Loucy (cell line): ENCODE measurements around the gene BMPR1B.

Experiments
- H2AFZ ChIP-seq: fragments of 200-600 bp; sonication (generic); 2 replicates; pipeline ENCODE4 v1.6.0; 2016; ENCODE audit warnings: antibody characterized with exemption, mild to moderate bottlenecking, low read length, moderate library complexity
- H3F3A ChIP-seq: fragments of 200-600 bp; 2 replicates; pipeline ENCODE4 v1.6.0; 2016; ENCODE audit warnings: antibody characterized with exemption, low read depth, mild to moderate bottlenecking
- H3K27me3 ChIP-seq: fragments of 200-600 bp; sonication (generic); 2 replicates; pipeline ENCODE4 v1.6.1; 2014; ENCODE audit warnings: low read length, mild to moderate bottlenecking; ENCODE audit not compliant: insufficient read depth, poor library complexity, severe bottlenecking
- H3K36me3 ChIP-seq: fragments of 200-600 bp; sonication (generic); 2 replicates; pipeline ENCODE4 v1.6.1; 2016; ENCODE audit warnings: low read length; ENCODE audit not compliant: insufficient read depth
- H3K4me1 ChIP-seq: fragments of 200-600 bp; sonication (generic); 2 replicates; pipeline ENCODE4 v1.5.1; 2014; ENCODE audit warnings: low read length, mild to moderate bottlenecking; ENCODE audit not compliant: insufficient read depth, poor library complexity, severe bottlenecking
- H3K4me2 ChIP-seq: fragments of 200-600 bp; sonication (generic); 2 replicates; pipeline ENCODE4 v1.6.0; 2014; ENCODE audit warnings: antibody characterized with exemption, low read length, low read depth, mild to moderate bottlenecking; ENCODE audit not compliant: poor library complexity, severe bottlenecking
- H3K4me3 ChIP-seq: fragments of 200-600 bp; sonication (generic); 2 replicates; pipeline ENCODE4 v1.5.1; 2014; ENCODE audit warnings: low read length, mild to moderate bottlenecking, mixed read lengths; ENCODE audit not compliant: poor library complexity, severe bottlenecking
- H3K79me2 ChIP-seq: fragments of 200-600 bp; sonication (generic); 2 replicates; pipeline ENCODE4 v1.6.1; 2014; ENCODE audit warnings: low read length; ENCODE audit not compliant: insufficient read depth
- H3K9ac ChIP-seq: fragments of 200-600 bp; sonication (generic); 2 replicates; pipeline ENCODE4 v1.6.0; 2014; ENCODE audit warnings: mild to moderate bottlenecking, low read depth, low read length, moderate library complexity; ENCODE audit not compliant: poor library complexity, severe bottlenecking
- H3K9me2 ChIP-seq: fragments of 200-600 bp; sonication (generic); replicated peaks from 2 replicates; pipeline ENCODE4 v1.6.1; 2016; ENCODE audit warnings: low read depth, low read length, mixed read lengths
- H3K9me3 ChIP-seq: fragments of 200-600 bp; sonication (generic); 2 replicates; pipeline ENCODE4 v1.6.1; 2014; ENCODE audit warnings: mild to moderate bottlenecking, antibody characterized with exemption, low read length, low read depth; ENCODE audit not compliant: insufficient read depth
- H4K20me1 ChIP-seq: fragments of 200-600 bp; sonication (generic); 2 replicates; pipeline ENCODE4 v1.6.0; 2014; ENCODE audit warnings: antibody characterized with exemption, low read length, mild to moderate bottlenecking; ENCODE audit not compliant: insufficient read depth, poor library complexity, severe bottlenecking
- EZH2phosphoT487 ChIP-seq: fragments of 200-600 bp; IDR thresholded peaks from 2 replicates; pipeline ENCODE4 v1.6.1; 2018; ENCODE audit warnings: antibody characterized with exemption, mild to moderate bottlenecking, moderate library complexity, borderline replicate concordance
- TF ChIP-seq, protein P1 (sequence below): fragments of 200-600 bp; sonication (generic); conservative IDR thresholded peaks from 2 replicates; pipeline ENCODE4 v1.5.1; 2014; ENCODE audit warnings: mild to moderate bottlenecking, antibody characterized with exemption, low read length

BMPR1B gene

DNA sequence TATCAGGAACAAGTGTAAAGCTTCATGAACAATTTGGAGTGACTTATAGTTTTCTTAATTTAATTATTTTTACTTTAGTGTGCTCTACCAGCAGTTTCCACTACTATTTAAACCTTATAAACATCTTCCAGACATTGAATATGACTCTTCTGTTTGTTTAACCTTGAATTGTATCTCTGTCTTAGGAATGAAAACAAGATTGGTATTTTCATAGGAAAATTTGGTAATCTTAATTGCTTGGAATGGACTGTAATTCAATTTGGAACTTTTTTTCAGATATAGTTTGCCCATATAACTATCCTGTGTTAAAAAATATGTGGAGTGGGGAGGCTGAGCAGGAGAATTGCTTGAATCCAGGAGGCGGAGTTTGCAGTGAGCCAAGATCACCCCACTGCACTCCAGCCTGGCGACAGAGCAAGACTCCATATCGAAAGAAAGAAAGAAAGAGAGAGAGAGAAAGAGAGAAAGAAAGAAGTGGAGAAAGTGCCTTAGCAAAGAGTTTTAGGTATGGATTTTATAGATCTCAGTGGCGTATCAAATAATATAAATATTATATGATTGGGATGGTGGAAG, 242.4 kb downstream of the BMPR1B start:
- H3K36me3 ChIP-seq: no peaks in the 10 kb centered on the region
- peaks cover 7% of the 10 kb centered on the region for H3K4me1 ChIP-seq
- H3K4me3 ChIP-seq: no peak overlapping the region
- no peaks in the 10 kb centered on the region for H3K79me2 ChIP-seq
- no peaks in the 10 kb centered on the region for H3K9me2 ChIP-seq
- H3K9me3 ChIP-seq: no peaks in the 10 kb centered on the region
- no peaks in the 10 kb centered on the region for H3F3A ChIP-seq
- no peak overlapping the region for H2AFZ ChIP-seq
- no peak overlapping the region for H3K9ac ChIP-seq
- no peaks in the 10 kb centered on the region for H3K27me3 ChIP-seq
- H4K20me1 ChIP-seq: no peaks in the 10 kb centered on the region
- TF ChIP-seq, protein P1, sequence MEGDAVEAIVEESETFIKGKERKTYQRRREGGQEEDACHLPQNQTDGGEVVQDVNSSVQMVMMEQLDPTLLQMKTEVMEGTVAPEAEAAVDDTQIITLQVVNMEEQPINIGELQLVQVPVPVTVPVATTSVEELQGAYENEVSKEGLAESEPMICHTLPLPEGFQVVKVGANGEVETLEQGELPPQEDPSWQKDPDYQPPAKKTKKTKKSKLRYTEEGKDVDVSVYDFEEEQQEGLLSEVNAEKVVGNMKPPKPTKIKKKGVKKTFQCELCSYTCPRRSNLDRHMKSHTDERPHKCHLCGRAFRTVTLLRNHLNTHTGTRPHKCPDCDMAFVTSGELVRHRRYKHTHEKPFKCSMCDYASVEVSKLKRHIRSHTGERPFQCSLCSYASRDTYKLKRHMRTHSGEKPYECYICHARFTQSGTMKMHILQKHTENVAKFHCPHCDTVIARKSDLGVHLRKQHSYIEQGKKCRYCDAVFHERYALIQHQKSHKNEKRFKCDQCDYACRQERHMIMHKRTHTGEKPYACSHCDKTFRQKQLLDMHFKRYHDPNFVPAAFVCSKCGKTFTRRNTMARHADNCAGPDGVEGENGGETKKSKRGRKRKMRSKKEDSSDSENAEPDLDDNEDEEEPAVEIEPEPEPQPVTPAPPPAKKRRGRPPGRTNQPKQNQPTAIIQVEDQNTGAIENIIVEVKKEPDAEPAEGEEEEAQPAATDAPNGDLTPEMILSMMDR: no peak
- no peak for TF ChIP-seq EZH2phosphoT487
- H3K4me2 ChIP-seq: no peak overlapping the region

DNA sequence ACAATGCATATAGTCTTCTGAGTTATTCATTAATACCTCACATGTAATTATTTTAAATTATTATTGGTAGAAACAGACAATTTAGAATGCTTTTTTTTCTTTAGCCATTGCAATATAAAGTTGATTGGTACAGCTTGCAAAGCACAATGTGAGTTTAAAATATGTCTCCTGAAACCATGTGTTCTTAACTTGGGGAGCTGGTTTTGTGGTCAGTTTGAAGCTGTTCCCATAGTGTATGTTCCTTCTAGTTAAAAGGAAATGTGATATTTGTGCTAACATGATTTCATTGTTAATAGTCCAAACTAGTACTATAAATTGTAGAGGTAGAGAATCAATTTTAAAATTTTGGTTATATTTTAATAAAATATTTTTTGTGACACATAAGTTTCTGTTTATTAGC, 247.2 kb downstream of the BMPR1B start:
- H4K20me1 ChIP-seq: no peaks in the 10 kb centered on the region
- no peaks in the 10 kb centered on the region for H3K9me2 ChIP-seq
- H3K9ac ChIP-seq: no peak overlapping the region
- no peaks in the 10 kb centered on the region for H3K4me1 ChIP-seq
- no peak overlapping the region for H2AFZ ChIP-seq
- no peaks in the 10 kb centered on the region for H3K36me3 ChIP-seq
- H3F3A ChIP-seq: no peaks in the 10 kb centered on the region
- H3K4me2 ChIP-seq: no peak overlapping the region
- no peaks in the 10 kb centered on the region for H3K27me3 ChIP-seq
- no peaks in the 10 kb centered on the region for H3K9me3 ChIP-seq
- no peaks in the 10 kb centered on the region for H3K79me2 ChIP-seq
- TF ChIP-seq, protein P1: no peak
- TF ChIP-seq EZH2phosphoT487: no peak
- H3K4me3 ChIP-seq: no peak overlapping the region

DNA sequence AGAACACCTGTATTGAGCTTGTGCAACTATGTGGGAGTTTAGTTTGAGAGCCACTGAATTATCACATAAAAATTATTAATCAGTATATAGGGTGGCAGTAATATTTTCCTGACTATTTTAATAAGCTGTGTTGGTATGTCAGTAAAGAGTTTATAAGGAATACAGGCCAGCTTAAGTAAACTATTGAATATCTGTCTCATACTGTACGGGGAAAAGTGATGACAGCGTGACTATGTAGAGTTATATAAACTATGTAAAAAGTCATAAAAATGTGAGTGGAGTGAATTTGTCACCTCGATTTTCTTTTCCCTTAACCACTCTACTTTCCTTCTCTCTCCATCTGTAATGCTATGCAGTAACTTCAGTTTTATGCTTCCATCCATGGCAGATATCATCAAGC, 250.2 kb downstream of the BMPR1B start:
- no peak for TF ChIP-seq EZH2phosphoT487
- TF ChIP-seq, protein P1: no peak
- Histone ChIP-seq H2AFZ (no peak overlapping the region), H3K4me1 (no peaks in the 10 kb centered on the region), H3K27me3 (no peaks in the 10 kb centered on the region), H3K36me3 (no peaks in the 10 kb centered on the region), H3K79me2 (no peaks in the 10 kb centered on the region), H3K9ac (no peak overlapping the region), H3K9me3 (no peaks in the 10 kb centered on the region), H3K9me2 (no peaks in the 10 kb centered on the region), H3K4me2 (no peak overlapping the region), H3F3A (no peaks in the 10 kb centered on the region), H4K20me1 (no peaks in the 10 kb centered on the region), H3K4me3 (no peak overlapping the region)
